ENCODE results near the gene MCUR1. TPM values are rescaled to one million over a fixed set of nuclear protein-coding genes. Genes with fewer than 3 reads are reported as not detected.

MCUR1 gene
- total RNA-seq, 1 donor from 2014 or later, result 31.7 TPM

DNA sequence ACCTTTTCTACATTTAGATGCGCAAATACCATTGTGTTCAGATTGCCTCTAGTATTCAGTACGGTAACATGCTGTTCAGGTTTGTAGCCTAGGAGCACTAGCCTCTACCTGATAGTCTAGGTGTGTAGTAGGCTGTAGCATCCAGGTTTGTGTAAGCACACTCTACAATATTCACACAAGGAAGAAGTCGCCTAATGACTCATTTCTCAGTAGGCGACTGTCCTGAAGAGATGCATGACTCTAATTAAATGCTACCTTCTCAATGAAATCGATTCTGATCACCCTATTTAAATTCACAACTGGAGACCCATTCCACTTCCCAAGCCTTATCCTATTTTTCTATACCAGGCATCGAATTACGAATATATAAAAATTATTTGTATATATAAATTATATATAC lies 1.3 kb downstream of the MCUR1 start:
- peaks cover 47% of the 10 kb centered on the region for H3K4me1 Mint-ChIP-seq (ENCODE audit: low read depth)
- H3K27ac Mint-ChIP-seq (ENCODE audit: unreplicated experiment), result no peak overlapping the region
- no peaks in the 10 kb centered on the region for H3K9me3 Mint-ChIP-seq (ENCODE audit: low read depth)
- peaks cover 1% of the 10 kb centered on the region for H3K36me3 Mint-ChIP-seq (ENCODE audit: low read depth)
- TF ChIP-seq CTCF (IDR thresholded peaks at IDR 0.05), result no peak
- H3K27me3 Mint-ChIP-seq (ENCODE audit: low read depth), result no peaks in the 10 kb centered on the region
- H3K4me3 Mint-ChIP-seq (ENCODE audit: unreplicated experiment), result peak overlapping the region; percentile 95
- DNase-seq (ENCODE audit: low spot score), result no peak

GRCh38 chr6:13812359-13812642 lies 2.1 kb downstream of the MCUR1 start:
- H3K27ac Mint-ChIP-seq (ENCODE audit: unreplicated experiment), result no peak overlapping the region
- DNase-seq (ENCODE audit: low spot score), result no peak
- peaks cover 50% of the 10 kb centered on the region for H3K4me1 Mint-ChIP-seq (ENCODE audit: low read depth)
- H3K9me3 Mint-ChIP-seq (ENCODE audit: low read depth), result no peaks in the 10 kb centered on the region
- peak overlapping the region; percentile 95 for H3K4me3 Mint-ChIP-seq (ENCODE audit: unreplicated experiment)
- peaks cover 1% of the 10 kb centered on the region for H3K36me3 Mint-ChIP-seq (ENCODE audit: low read depth)
- no peaks in the 10 kb centered on the region for H3K27me3 Mint-ChIP-seq (ENCODE audit: low read depth)
- TF ChIP-seq CTCF (IDR thresholded peaks at IDR 0.05), result no peak

DNA sequence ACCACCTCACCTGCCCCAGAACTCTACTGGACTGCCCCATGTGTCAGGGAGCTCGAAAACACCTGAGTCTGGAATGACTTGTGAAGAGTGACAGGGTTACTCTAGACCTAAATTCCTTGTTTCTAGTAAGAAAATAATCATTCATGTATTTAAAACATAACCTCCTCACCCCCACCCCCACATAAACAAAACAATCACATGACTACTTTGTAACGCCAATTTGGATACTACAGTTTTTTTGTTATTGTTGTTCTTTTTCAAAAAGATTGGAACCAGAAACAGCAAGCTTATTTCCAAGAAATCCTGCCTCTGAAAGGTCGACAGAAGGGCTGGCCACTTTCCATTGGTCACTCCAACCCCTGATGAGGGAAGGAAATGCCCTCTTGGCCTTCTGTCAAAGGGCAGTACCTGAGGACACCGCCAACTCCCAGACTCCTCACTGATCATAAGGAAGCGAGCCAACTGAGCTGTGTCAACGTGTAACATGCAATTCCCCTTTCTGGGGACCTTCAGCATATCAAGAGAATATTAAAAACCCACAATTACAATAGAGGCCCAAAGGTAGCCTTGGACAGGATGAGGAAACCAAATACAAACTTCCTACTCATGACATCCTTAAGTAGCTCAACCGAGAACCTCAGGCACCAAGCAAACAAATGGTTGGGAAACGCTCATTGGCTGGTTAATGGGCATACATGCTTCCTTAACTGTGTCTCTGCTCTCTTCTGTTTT lies 2.6 kb downstream of the MCUR1 start:
- Mint-ChIP-seq H3K36me3 (ENCODE audit: low read depth) (peaks cover 1% of the 10 kb centered on the region), H3K9me3 (ENCODE audit: low read depth) (no peaks in the 10 kb centered on the region), H3K27ac (ENCODE audit: unreplicated experiment) (peak overlapping the region; percentile 63), H3K4me1 (ENCODE audit: low read depth) (peaks cover 50% of the 10 kb centered on the region), H3K4me3 (ENCODE audit: unreplicated experiment) (no peak overlapping the region), H3K27me3 (ENCODE audit: low read depth) (no peaks in the 10 kb centered on the region)
- TF ChIP-seq CTCF (IDR thresholded peaks at IDR 0.05), result no peak
- DNase-seq (ENCODE audit: low spot score), result no peak

DNA sequence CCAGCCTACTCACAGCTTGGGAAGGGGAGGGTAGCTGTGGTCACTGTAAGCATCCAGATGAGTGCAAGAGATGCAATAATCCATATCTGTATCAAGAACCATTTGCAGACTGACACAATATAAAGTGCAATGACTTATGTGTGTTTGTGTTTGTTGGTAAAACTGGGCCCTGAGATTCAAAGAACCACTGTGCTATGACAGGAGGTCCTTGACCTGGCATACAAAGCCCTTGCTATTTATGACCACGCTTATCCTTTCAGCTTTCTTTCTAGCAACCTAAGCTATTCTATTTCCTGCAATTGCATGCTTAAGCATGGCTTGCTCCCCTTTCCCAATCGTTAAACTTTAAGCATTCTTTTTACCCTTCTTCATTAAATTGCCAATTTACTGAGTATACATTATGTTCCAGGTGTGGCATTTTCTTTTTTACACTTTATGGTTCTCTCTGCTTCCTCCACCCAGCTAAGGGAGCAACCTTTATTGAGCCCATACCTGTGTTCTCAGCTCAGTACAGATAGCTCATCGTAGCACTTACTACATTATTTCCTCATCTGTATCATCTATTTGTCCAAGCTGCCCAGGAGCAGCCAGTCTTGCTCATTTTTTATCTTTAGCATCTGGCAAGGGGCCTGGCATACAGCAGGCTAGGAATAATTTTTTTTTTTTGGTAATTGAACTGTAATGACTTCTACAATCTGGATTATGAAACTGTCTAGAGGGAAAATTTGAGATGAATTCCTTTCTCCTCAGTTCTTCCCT lies 3.5 kb downstream of the MCUR1 start:
- Mint-ChIP-seq H3K27ac (ENCODE audit: unreplicated experiment) (peak overlapping the region; percentile 23), H3K27me3 (ENCODE audit: low read depth) (no peaks in the 10 kb centered on the region), H3K36me3 (ENCODE audit: low read depth) (peaks cover 1% of the 10 kb centered on the region), H3K9me3 (ENCODE audit: low read depth) (no peaks in the 10 kb centered on the region), H3K4me1 (ENCODE audit: low read depth) (peaks cover 50% of the 10 kb centered on the region), H3K4me3 (ENCODE audit: unreplicated experiment) (no peak overlapping the region)
- DNase-seq (ENCODE audit: low spot score), result no peak
- no peak for TF ChIP-seq CTCF (IDR thresholded peaks at IDR 0.05)

GRCh38 chr6:13808801-13809200 lies 5.6 kb downstream of the MCUR1 start:
- peaks cover 5% of the 10 kb centered on the region for H3K36me3 Mint-ChIP-seq (ENCODE audit: low read depth)
- TF ChIP-seq CTCF (IDR thresholded peaks at IDR 0.05), result no peak
- no peaks in the 10 kb centered on the region for H3K27me3 Mint-ChIP-seq (ENCODE audit: low read depth)
- DNase-seq (ENCODE audit: low spot score), result no peak
- H3K4me3 Mint-ChIP-seq (ENCODE audit: unreplicated experiment), result no peak overlapping the region
- H3K4me1 Mint-ChIP-seq (ENCODE audit: low read depth), result peaks cover 44% of the 10 kb centered on the region
- no peaks in the 10 kb centered on the region for H3K9me3 Mint-ChIP-seq (ENCODE audit: low read depth)
- no peak overlapping the region for H3K27ac Mint-ChIP-seq (ENCODE audit: unreplicated experiment)
